ENCODE data around the gene NBPF3. TPM values are rescaled to one million over a fixed set of nuclear protein-coding genes. Genes with fewer than 3 reads are reported as not detected.
A peak's percentile ranks its signal among the peaks of the same experiment; 100 is the strongest.
"Not testable (repeated sequence)": the region's sequence is repeated elsewhere in the genome, so short reads cannot be mapped to it uniquely, and the experiment has no call there.

Gene NBPF3
- 1 to 10 TPM; 3.3 to 3.6 TPM for total RNA-seq

- peak within 1 kb of the TSS; percentile 92 for H3K4me3 Mint-ChIP-seq
- peak; percentile 90 for DNase-seq
- intact Hi-C loops (cut with micrococcal nuclease), result no loop called here
Observed at GRCh38 chr1:21439721-21440629, at the start of gene NBPF3. NBPF3 (plus strand) TSS chr1:21440137; CDS start chr1:21445087, 4,950 bp downstream.

DNA sequence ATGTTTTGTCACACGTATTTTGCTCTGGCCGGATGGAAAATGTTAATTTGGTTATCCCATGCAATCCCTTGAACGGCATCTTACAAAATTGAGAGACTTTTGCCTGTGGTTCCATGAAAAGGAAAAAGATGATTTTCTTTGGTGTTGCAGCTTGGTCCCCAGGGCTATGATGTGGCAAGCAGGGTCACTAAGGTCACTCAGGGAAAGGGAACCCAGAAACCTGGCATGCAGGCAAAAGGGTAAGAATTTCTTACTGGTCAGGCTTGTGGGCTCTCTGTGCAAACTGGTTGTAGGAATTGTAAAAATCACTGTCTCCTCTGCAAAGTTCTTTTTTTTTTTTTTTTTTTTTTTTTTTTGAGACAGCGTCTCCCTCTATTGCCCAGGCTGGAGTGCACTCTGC, 48.4 kb upstream of the NBPF3 start:
- no peaks in the 10 kb centered on the region for H3K36me3 Mint-ChIP-seq (ENCODE audit: low read depth)
- peaks cover 8% of the 10 kb centered on the region for H3K27me3 Mint-ChIP-seq (ENCODE audit: low read depth)
- DNase-seq, result no peak
- intact Hi-C loops (cut with micrococcal nuclease), result no loop called here
- peaks cover 3% of the 10 kb centered on the region for H3K4me1 Mint-ChIP-seq (ENCODE audit: low read depth)
- no peak overlapping the region for H3K27ac Mint-ChIP-seq
- no peaks in the 10 kb centered on the region for H3K9me3 Mint-ChIP-seq
- CTCF ChIA-PET, result no interaction called here
- no peak overlapping the region for H3K4me3 Mint-ChIP-seq

More at GRCh38 chr1:21439721-21440629, at the start of gene NBPF3:
- Mint-ChIP-seq H3K36me3 (ENCODE audit: low read depth) (no peaks in the 10 kb centered on the region), H3K27me3 (ENCODE audit: low read depth) (peaks cover 3% of the 10 kb centered on the region), H3K27ac (peak within 1 kb of the TSS; percentile 74), H3K9me3 (no peaks in the 10 kb centered on the region), H3K4me1 (ENCODE audit: low read depth) (peaks cover 14% of the 10 kb centered on the region)
- CTCF ChIA-PET, result interaction anchor here (0.6 kb wide), 1 partner anchor 394 kb away, joined by 3 read pairs; no protein-coding TSS in a partner anchor

- Mint-ChIP-seq H3K27ac (no peak overlapping the region), H3K36me3 (ENCODE audit: low read depth) (no peaks in the 10 kb centered on the region), H3K9me3 (no peaks in the 10 kb centered on the region), H3K27me3 (ENCODE audit: low read depth) (peaks cover 8% of the 10 kb centered on the region), H3K4me1 (ENCODE audit: low read depth) (peaks cover 4% of the 10 kb centered on the region), H3K4me3 (no peak overlapping the region)
- DNase-seq, result no peak
- intact Hi-C loops (cut with micrococcal nuclease), result no loop called here
- CTCF ChIA-PET, result interaction anchor here (0.6 kb wide), 2 partner anchors 16 to 1028 kb away, joined by 3 to 4 read pairs; no protein-coding TSS in a partner anchor
Observed at GRCh38 chr1:21392587-21393263, 47.2 kb upstream of the NBPF3 start.

- CTCF ChIA-PET, result interaction anchor here (0.9 kb wide), 1 partner anchor 164 kb away, joined by 3 read pairs; no protein-coding TSS in a partner anchor
- H3K4me1 Mint-ChIP-seq (ENCODE audit: low read depth), result peaks cover 5% of the 10 kb centered on the region
- intact Hi-C loops (cut with micrococcal nuclease), result no loop called here
- H3K9me3 Mint-ChIP-seq, result no peaks in the 10 kb centered on the region
- DNase-seq, result no peak
- H3K4me3 Mint-ChIP-seq, result no peak overlapping the region
- H3K27me3 Mint-ChIP-seq (ENCODE audit: low read depth), result peaks cover 12% of the 10 kb centered on the region
- no peaks in the 10 kb centered on the region for H3K36me3 Mint-ChIP-seq (ENCODE audit: low read depth)
- H3K27ac Mint-ChIP-seq, result no peak overlapping the region
Observed at GRCh38 chr1:21396516-21396915, 43.4 kb upstream of the NBPF3 start.

DNA sequence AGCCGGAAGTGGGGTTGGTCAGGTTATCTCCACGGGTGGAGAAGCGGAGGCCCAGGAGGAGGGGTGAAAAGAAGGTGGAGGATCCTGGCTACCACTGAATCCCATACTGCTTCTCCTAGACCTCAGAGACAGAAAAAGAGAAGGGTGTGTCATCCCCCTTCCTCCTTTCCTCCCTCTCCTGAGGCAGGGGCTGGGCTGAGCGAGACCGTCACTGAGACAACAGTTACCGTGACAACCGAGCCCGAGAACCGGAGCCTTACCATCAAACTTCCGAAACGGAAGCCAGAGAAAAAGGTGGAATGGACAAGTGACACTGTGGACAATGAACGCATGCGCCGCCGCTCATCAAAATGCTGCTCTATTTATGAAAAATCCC, 42.1 kb upstream of the NBPF3 start:
- CTCF ChIA-PET, result no interaction called here
- Mint-ChIP-seq H3K4me3 (peak overlapping the region; percentile 60), H3K4me1 (ENCODE audit: low read depth) (peaks cover 5% of the 10 kb centered on the region), H3K27me3 (ENCODE audit: low read depth) (peaks cover 8% of the 10 kb centered on the region), H3K27ac (no peak overlapping the region), H3K9me3 (no peaks in the 10 kb centered on the region), H3K36me3 (ENCODE audit: low read depth) (no peaks in the 10 kb centered on the region)
- DNase-seq, result peak; percentile 33
- intact Hi-C loops (cut with micrococcal nuclease), result no loop called here

DNA sequence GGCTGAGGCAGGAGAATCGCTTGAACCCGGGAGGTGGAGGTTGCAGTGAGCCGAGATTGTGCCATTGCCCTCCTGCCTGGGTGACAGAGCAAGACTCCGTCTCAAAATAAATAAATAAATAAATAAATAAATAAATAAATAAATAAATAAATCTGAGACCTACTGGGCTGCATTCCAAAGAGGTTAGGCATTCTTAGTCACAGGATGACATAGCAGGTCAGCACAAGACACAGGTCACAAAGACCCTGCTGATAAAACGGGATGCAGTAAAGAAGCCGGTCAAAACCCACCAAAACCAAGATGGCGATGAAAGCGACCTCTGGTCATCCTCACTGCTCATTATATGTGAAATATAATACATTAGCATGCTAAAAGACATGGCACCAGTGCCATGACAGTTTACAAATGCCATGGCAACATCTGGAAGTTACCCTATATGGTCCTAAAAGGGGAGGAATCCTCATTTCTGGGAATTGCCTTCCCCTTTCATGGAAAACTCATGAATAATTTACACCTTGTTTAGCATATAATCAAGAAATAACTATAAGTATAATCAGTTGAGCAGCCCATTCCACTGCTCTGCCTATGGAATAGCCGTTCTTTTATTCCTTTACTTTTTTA, 38.1 kb upstream of the NBPF3 start:
- CTCF ChIA-PET, result not testable (repeated sequence)

DNA sequence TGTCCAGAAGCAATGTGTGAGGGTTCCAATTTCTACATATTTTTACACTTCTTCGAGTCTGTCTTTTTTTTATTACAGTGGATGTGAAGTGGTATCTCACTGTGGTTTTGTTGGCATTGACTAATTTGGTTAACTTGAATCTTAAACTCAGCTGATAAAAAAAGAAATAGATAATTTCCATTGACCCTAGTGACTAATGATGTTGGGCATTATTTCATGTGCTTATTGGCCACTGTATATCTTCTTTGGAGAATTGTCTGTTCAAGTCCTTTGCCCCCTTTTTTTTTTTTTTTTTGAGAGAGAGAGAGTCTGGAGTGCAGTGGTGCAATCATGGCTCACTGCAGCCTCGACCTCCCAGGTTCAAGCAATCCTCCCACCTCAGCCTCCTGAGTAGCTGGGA, 33.3 kb upstream of the NBPF3 start:
- H3K36me3 Mint-ChIP-seq (ENCODE audit: low read depth), result no peaks in the 10 kb centered on the region
- no peak overlapping the region for H3K4me3 Mint-ChIP-seq
- intact Hi-C loops (cut with micrococcal nuclease), result no loop called here
- no peaks in the 10 kb centered on the region for H3K27me3 Mint-ChIP-seq (ENCODE audit: low read depth)
- CTCF ChIA-PET, result interaction anchor here (1.6 kb wide), 1 partner anchor 161 kb away, joined by 3 read pairs; no protein-coding TSS in a partner anchor
- H3K27ac Mint-ChIP-seq, result no peak overlapping the region
- no peaks in the 10 kb centered on the region for H3K4me1 Mint-ChIP-seq (ENCODE audit: low read depth)
- no peak for DNase-seq
- H3K9me3 Mint-ChIP-seq, result no peaks in the 10 kb centered on the region

More for the DNA sequence above, 38.1 kb upstream of the NBPF3 start:
- DNase-seq; H3K9me3 Mint-ChIP-seq; H3K27me3 Mint-ChIP-seq (ENCODE audit: low read depth); H3K4me1 Mint-ChIP-seq (ENCODE audit: low read depth); H3K36me3 Mint-ChIP-seq (ENCODE audit: low read depth); H3K4me3 Mint-ChIP-seq; intact Hi-C loops (cut with micrococcal nuclease); H3K27ac Mint-ChIP-seq: not testable (repeated sequence)

- H3K4me3 Mint-ChIP-seq; H3K27me3 Mint-ChIP-seq (ENCODE audit: low read depth); intact Hi-C loops (cut with micrococcal nuclease); H3K36me3 Mint-ChIP-seq (ENCODE audit: low read depth); H3K4me1 Mint-ChIP-seq (ENCODE audit: low read depth); H3K27ac Mint-ChIP-seq; DNase-seq; H3K9me3 Mint-ChIP-seq; CTCF ChIA-PET: not testable (repeated sequence)
Observed at GRCh38 chr1:21409897-21410296, 30.0 kb upstream of the NBPF3 start.

DNA sequence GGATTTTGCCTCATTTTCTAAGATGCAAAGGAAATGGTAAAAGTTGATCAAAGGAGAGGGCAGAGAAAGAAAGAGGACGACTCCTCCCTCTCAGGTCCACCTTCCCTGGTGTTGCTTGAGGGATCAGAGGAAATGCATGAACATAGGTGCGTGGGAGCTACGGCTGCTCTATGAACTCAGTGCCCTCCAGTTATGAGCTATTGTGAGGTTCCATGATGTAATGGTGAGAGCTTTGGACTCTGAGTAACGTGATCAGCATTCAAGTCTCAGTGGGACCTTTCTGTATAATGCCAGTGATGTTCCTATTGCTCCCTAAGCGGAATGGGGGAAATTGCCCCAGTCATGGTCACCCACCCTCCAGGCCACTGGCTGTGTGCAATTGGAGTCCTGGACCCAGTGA, 25.9 kb upstream of the NBPF3 start:
- H3K27ac Mint-ChIP-seq, result no peak overlapping the region
- CTCF ChIA-PET, result no interaction called here
- H3K36me3 Mint-ChIP-seq (ENCODE audit: low read depth), result no peaks in the 10 kb centered on the region

DNA sequence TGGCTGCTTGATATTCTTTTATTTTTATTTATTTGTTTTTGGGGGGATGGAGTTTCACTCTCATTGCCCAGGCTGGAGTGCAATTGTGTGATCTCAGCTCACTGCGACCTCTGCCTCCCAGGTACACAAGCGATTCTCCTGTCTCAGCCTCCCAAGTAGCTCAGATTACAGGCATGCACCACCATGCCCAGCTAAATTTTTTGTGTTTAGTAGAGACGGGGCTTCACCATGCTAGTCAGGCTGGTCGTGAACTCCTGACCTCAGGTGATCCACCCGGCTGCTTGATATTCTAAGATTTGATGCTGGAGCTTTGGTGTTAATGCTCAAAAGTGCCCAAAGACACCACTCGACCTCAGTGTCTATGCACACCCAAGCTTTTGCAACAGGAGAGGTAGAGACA, 19.6 kb upstream of the NBPF3 start:
- H3K4me3 Mint-ChIP-seq; H3K9me3 Mint-ChIP-seq; intact Hi-C loops (cut with micrococcal nuclease); DNase-seq; H3K27ac Mint-ChIP-seq; H3K4me1 Mint-ChIP-seq (ENCODE audit: low read depth); CTCF ChIA-PET; H3K36me3 Mint-ChIP-seq (ENCODE audit: low read depth): not testable (repeated sequence)
- H3K27me3 Mint-ChIP-seq (ENCODE audit: low read depth), result peaks cover 10% of the 10 kb centered on the region

More for the DNA sequence above, 25.9 kb upstream of the NBPF3 start:
- Mint-ChIP-seq H3K9me3 (no peaks in the 10 kb centered on the region), H3K4me1 (ENCODE audit: low read depth) (no peaks in the 10 kb centered on the region), H3K4me3 (no peak overlapping the region), H3K27me3 (ENCODE audit: low read depth) (peaks cover 6% of the 10 kb centered on the region)
- intact Hi-C loops (cut with micrococcal nuclease), result no loop called here
- no peak for DNase-seq

GRCh38 chr1:21421307-21421706, 18.6 kb upstream of the NBPF3 start:
- H3K36me3 Mint-ChIP-seq (ENCODE audit: low read depth); H3K4me1 Mint-ChIP-seq (ENCODE audit: low read depth); H3K27ac Mint-ChIP-seq; H3K4me3 Mint-ChIP-seq; intact Hi-C loops (cut with micrococcal nuclease); CTCF ChIA-PET; DNase-seq; H3K27me3 Mint-ChIP-seq (ENCODE audit: low read depth); H3K9me3 Mint-ChIP-seq: not testable (repeated sequence)

DNA sequence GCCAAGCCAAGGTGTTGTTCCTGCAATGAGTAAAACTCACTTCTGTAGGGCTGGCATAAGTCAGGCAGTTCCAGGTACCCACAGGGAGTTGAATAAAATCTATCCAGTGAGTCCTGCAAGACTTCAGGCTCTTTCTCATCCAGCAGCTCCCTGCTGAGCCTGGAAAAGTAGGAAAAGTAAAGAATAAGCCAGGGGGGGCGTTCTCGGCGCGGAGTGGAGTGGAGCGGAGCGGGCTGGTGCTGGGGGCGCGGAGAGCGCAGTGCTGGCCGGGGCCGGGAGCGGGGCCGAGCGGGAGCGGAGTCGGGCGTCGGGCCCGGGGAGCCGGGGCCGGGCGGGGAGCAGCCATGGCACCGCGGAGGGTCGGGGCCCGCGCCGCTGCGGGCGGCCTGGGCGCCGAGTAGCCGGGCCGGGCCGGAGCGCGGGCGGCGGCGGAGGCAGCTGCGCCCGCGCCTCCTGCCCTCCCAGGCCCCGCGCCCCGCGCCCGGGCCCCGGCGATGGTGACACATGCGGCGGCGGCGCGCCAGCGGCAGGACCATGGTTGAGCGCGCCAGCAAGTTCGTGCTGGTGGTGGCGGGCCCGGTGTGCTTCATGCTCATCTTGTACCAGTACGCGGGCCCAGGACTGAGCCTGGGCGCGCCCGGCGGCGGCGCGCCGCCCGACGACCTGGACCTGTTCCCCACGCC, 12.0 kb upstream of the NBPF3 start:
- H3K4me1 Mint-ChIP-seq (ENCODE audit: low read depth); H3K27ac Mint-ChIP-seq; CTCF ChIA-PET; H3K36me3 Mint-ChIP-seq (ENCODE audit: low read depth); intact Hi-C loops (cut with micrococcal nuclease); DNase-seq; H3K9me3 Mint-ChIP-seq: not testable (repeated sequence)
- H3K27me3 Mint-ChIP-seq (ENCODE audit: low read depth), result peaks cover 13% of the 10 kb centered on the region
- peak overlapping the region; percentile 45 for H3K4me3 Mint-ChIP-seq

Data from activated naive CD4-positive, alpha-beta T cell treated with anti-CD3 and anti-CD28 coated beads for 36 hours (primary cell).